Uterus (tissue), 2 donors: ENCODE measurements around the gene PPY.

Source experiments
- CTCF ChIP-seq, 4 experiments: fragments of 200-600 bp in 2 of 4; fragments of 450-650 bp in 2 of 4; sonication (generic) in 2 of 4; IDR thresholded peaks; one replicate each; pipeline ENCODE4 v1.5.1; 2016 to 2019; ENCODE audit warnings: antibody characterized with exemption in 4 of 4, mild to moderate bottlenecking in 2 of 4, moderate library complexity in 1 of 4
- POLR2A ChIP-seq, 2 donors: fragments of 450-650 bp; IDR thresholded peaks; one replicate each; pipeline ENCODE4 v1.6.1; 2016; ENCODE audit warnings: antibody characterized with exemption in 2 of 2, mild to moderate bottlenecking in 1 of 2, moderate library complexity in 1 of 2

DNA sequence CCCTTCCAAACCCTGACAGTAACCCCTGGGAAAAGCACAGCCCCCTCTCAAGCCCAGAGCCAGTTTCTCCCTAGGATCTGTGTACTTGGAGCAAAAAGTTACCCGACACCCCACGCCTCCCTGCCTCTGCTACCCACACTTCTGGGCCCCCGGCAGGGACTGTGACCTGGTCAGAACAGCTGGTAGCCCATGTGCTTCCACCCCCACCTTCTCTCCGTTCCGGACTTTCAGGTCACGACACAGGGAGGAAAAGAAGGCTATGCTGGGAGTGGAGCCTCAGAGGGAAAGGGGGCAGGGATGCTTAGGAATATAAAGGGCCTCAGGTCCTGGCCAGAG lies 6.4 kb downstream of the PPY start:
- TF ChIP-seq CTCF (IDR thresholded peaks at IDR 0.05) (no peak), POLR2A (IDR thresholded peaks at IDR 0.05) (no peak)
